ENCODE data around the gene RB1. TPM values are rescaled to one million over a fixed set of nuclear protein-coding genes. Genes with fewer than 3 reads are reported as not detected.
A peak's percentile ranks its signal among the peaks of the same experiment; 100 is the strongest.

The RB1 gene
- total RNA-seq, 4 donors from 2014 or later = 28.4 to 33.2 (median 29.9) TPM

GRCh38 chr13:48319531-48320398, 16.2 kb downstream of the RB1 start:
- Histone ChIP-seq H3K4me1 (peaks cover 0 to 13% (median 4%) of the 10 kb centered on the region in 4 donors), H3K36me3 (peaks cover 0 to 36% (median 27%) of the 10 kb centered on the region in 4 donors), H3K9me3 (peaks cover 0 to 10% (median 4%) of the 10 kb centered on the region in 4 donors), H3K4me3 (peak overlapping the region; percentile 38 to 45 (median 42)), H3K27me3 (no peaks in the 10 kb centered on the region), H3K27ac (replicated peaks in 1 of 4) (no peak overlapping the region)
- intact Hi-C loops (cut with DNase I) = no loop called here
- TF ChIP-seq POLR2AphosphoS5 (IDR thresholded peaks at IDR 0.05) (no peak), POLR2A (IDR thresholded peaks at IDR 0.05; ENCODE audit: low read depth) (no peak), EP300 (IDR thresholded peaks at IDR 0.05) (no peak), CTCF (IDR thresholded peaks at IDR 0.05) (no peak)
- 78% methylated on average over 33 of the region's 48 CpGs for WGBS
- DNase-seq (ENCODE audit: extremely low spot score) = no peak

- TF ChIP-seq EP300 (IDR thresholded peaks at IDR 0.05) = no peak
- no peak for TF ChIP-seq CTCF (IDR thresholded peaks at IDR 0.05)
- no peak for TF ChIP-seq POLR2A (IDR thresholded peaks at IDR 0.05; ENCODE audit: low read depth)
- no peak for TF ChIP-seq POLR2AphosphoS5 (IDR thresholded peaks at IDR 0.05)
- H3K4me3 ChIP-seq = no peak overlapping the region
- H3K36me3 ChIP-seq = peaks cover 0 to 36% (median 27%) of the 10 kb centered on the region in 4 donors
- H3K27me3 ChIP-seq = no peaks in the 10 kb centered on the region
- DNase-seq (ENCODE audit: extremely low spot score) = no peak
- H3K27ac ChIP-seq (replicated peaks in 1 of 4) = no peak overlapping the region
- peaks cover 0 to 10% (median 4%) of the 10 kb centered on the region in 4 donors for H3K9me3 ChIP-seq
- WGBS = 76% methylated on average over 19 of the region's 20 CpGs
- H3K4me1 ChIP-seq = peaks cover 0 to 13% (median 4%) of the 10 kb centered on the region in 4 donors
- intact Hi-C loops (cut with DNase I) = no loop called here
Observed at GRCh38 chr13:48320399-48320790, 16.8 kb downstream of the RB1 start.

- H3K4me3 ChIP-seq = peak overlapping the region; percentile 12 to 35 (median 18)
- H3K9me3 ChIP-seq = peaks cover 0 to 10% (median 4%) of the 10 kb centered on the region in 4 donors
- 71% methylated on average over 35 of the region's 35 CpGs for whole genome bisulfite sequencing
- peaks cover 0 to 8% (median 4%) of the 10 kb centered on the region in 4 donors for H3K4me1 ChIP-seq
- intact Hi-C loops (cut with DNase I) = no loop called here
- no peak for TF ChIP-seq CTCF (IDR thresholded peaks at IDR 0.05)
- TF ChIP-seq EP300 (IDR thresholded peaks at IDR 0.05) = no peak
- no peak for TF ChIP-seq POLR2AphosphoS5 (IDR thresholded peaks at IDR 0.05)
- no peak for TF ChIP-seq POLR2A (IDR thresholded peaks at IDR 0.05; ENCODE audit: low read depth)
- H3K27me3 ChIP-seq = no peaks in the 10 kb centered on the region
- H3K36me3 ChIP-seq = peaks cover 0 to 36% (median 27%) of the 10 kb centered on the region in 4 donors
- no peak for DNase-seq (ENCODE audit: extremely low spot score)
- H3K27ac ChIP-seq (replicated peaks in 1 of 4) = no peak overlapping the region
Observed at GRCh38 chr13:48320891-48321510, 17.4 kb downstream of the RB1 start.

GRCh38 chr13:48322294-48322693, 18.7 kb downstream of the RB1 start:
- Histone ChIP-seq H3K4me3 (no peak overlapping the region), H3K4me1 (peaks cover 0 to 8% (median 3%) of the 10 kb centered on the region in 4 donors), H3K36me3 (peaks cover 0 to 29% (median 18%) of the 10 kb centered on the region in 4 donors), H3K9me3 (peaks cover 0 to 10% (median 4%) of the 10 kb centered on the region in 4 donors), H3K27me3 (no peaks in the 10 kb centered on the region), H3K27ac (replicated peaks in 1 of 4) (no peak overlapping the region)
- no peak for DNase-seq (ENCODE audit: extremely low spot score)
- intact Hi-C loops (cut with DNase I) = no loop called here
- TF ChIP-seq CTCF (IDR thresholded peaks at IDR 0.05) (no peak), POLR2AphosphoS5 (IDR thresholded peaks at IDR 0.05) (no peak), EP300 (IDR thresholded peaks at IDR 0.05) (no peak), POLR2A (IDR thresholded peaks at IDR 0.05; ENCODE audit: low read depth) (no peak)
